HG03045 (cell line): ENCODE results near the gene CPA3.

Source experiments
- ATAC-seq: cut with Tn5 transposase; IDR thresholded peaks from one replicate; pipeline ENCODE4 v1.9.1; 2021; ENCODE audit warnings: mild to moderate bottlenecking, moderate library complexity; ENCODE audit not compliant: unreplicated experiment

Gene CPA3

GRCh38 chr3:148865049-148865448 lies at the start of gene CPA3:
CPA3 (plus strand) TSS chr3:148865296; CDS start chr3:148865308, 12 bp downstream.
- no peak for ATAC-seq

- ATAC-seq, result no peak
Observed at GRCh38 chr3:148815316-148816110, 49.6 kb upstream of the CPA3 start.

GRCh38 chr3:148816427-148816826 lies 48.7 kb upstream of the CPA3 start:
- no peak for ATAC-seq

GRCh38 chr3:148816981-148817525 lies 48.0 kb upstream of the CPA3 start:
- ATAC-seq, result no peak

- no peak for ATAC-seq
Observed at GRCh38 chr3:148820361-148821245, 44.5 kb upstream of the CPA3 start.

- ATAC-seq, result no peak
Observed at GRCh38 chr3:148823026-148823425, 42.1 kb upstream of the CPA3 start.

- no peak for ATAC-seq
Observed at GRCh38 chr3:148825476-148825875, 39.6 kb upstream of the CPA3 start.

GRCh38 chr3:148827585-148827984 lies 37.5 kb upstream of the CPA3 start, which contains the start of gene CPB1:
CPB1 (plus strand) TSS chr3:148827811; CDS start chr3:148827824, 13 bp downstream.
- ATAC-seq, result no peak

GRCh38 chr3:148828136-148828690 lies 36.9 kb upstream of the CPA3 start:
- no peak for ATAC-seq

- no peak for ATAC-seq
Observed at GRCh38 chr3:148829926-148830325, 35.2 kb upstream of the CPA3 start.

GRCh38 chr3:148833223-148833622 lies 31.9 kb upstream of the CPA3 start:
- ATAC-seq, result no peak

- no peak for ATAC-seq
Observed at GRCh38 chr3:148839805-148840204, 25.3 kb upstream of the CPA3 start.

- ATAC-seq, result no peak
Observed at GRCh38 chr3:148840451-148840850, 24.6 kb upstream of the CPA3 start.

- no peak for ATAC-seq
Observed at GRCh38 chr3:148845756-148846395, 19.2 kb upstream of the CPA3 start.

- no peak for ATAC-seq
Observed at GRCh38 chr3:148847351-148847750, 17.7 kb upstream of the CPA3 start.

- ATAC-seq, result no peak
Observed at GRCh38 chr3:148848410-148848809, 16.7 kb upstream of the CPA3 start.

- no peak for ATAC-seq
Observed at GRCh38 chr3:148852271-148852992, 12.7 kb upstream of the CPA3 start.

- ATAC-seq, result no peak
Observed at GRCh38 chr3:148853076-148853475, 12.0 kb upstream of the CPA3 start.

- no peak for ATAC-seq
Observed at GRCh38 chr3:148854061-148854460, 11.0 kb upstream of the CPA3 start.

- no peak for ATAC-seq
Observed at GRCh38 chr3:148856384-148856783, 8.7 kb upstream of the CPA3 start.
